Measurements from ENCODE around the gene LAT.
"Not testable (repeated sequence)": the region's sequence is repeated elsewhere in the genome, so short reads cannot be mapped to it uniquely, and the experiment has no call there.

Gene LAT, protein sequence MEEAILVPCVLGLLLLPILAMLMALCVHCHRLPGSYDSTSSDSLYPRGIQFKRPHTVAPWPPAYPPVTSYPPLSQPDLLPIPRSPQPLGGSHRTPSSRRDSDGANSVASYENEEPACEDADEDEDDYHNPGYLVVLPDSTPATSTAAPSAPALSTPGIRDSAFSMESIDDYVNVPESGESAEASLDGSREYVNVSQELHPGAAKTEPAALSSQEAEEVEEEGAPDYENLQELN

DNA sequence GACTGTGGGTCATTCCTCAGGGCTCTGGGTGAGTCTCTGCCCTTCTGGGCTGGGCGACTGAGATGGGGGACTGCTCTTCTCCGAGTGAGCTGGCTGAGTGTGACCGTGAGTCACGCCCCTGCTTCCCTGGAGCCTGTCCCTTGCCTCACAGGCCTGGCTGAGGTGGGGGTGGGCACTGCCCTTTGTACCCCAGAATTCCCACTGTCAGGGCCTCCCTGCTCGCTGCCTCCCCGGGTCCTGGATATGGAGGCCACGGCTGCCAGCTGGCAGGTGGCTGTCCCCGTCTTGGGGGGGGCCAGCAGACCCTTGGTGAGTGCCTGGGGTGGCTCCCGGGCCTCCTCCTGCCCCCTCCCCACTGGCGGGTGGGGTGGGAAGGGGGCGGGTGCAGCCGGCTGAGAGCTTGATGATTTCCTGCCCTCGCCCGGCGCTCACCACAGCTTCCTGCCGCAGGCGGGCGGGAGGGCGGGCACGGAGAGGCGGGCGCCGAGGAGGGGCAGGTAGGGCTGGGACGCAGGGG is at the start of gene LAT:
Gene LAT (plus strand): TSS at position 434 of the 517 bp plus-strand sequence. CDS start 366 bp downstream, outside the sequence.
- peak; percentile 35 for DNase-seq

GRCh38 chr16:28935346-28935745 is 49.5 kb upstream of the LAT start:
- no peak for DNase-seq

DNA sequence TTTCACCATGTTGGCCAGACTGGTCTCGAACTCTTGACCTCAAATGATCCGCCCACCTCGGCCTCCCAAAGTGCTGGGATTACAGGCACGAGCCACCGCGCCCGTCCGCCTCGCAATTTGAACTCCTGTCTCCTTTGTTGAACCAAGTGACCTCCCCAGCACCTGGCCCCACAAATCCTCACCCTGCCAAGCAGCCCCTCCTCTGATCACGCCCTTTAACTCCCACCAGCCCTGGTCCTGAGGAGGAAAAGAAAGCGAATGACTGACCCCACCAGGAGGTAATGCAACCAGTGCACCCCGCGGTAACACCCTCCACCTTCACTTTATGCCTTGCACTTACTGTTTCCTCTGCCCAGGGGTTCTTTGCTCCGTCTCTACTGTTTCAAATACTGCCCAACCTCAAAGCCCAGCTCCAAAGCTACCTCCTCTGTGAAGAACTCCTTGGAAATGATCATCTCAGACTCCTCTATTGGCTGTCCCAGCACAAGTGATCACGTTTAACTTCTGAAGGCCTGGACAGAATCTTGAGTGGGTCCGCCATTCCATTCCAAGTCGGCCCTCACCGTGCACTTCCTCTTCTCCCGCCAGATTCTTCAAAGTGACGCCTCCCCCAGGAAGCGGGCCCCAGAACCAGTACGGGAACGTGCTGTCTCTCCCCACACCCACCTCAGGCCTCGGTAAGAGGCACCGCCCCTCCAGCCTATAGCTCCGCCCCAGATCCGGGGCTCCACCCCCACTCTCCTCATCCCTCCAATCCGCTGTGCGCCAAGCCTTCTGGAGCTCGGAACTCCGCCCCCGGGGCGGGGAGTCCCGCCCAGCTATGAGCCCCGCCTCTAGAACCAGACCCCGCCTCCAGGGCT is 48.7 kb upstream of the LAT start:
- no peak for DNase-seq

- DNase-seq: no peak
Observed at GRCh38 chr16:28936784-28937155, 48.1 kb upstream of the LAT start.

DNA sequence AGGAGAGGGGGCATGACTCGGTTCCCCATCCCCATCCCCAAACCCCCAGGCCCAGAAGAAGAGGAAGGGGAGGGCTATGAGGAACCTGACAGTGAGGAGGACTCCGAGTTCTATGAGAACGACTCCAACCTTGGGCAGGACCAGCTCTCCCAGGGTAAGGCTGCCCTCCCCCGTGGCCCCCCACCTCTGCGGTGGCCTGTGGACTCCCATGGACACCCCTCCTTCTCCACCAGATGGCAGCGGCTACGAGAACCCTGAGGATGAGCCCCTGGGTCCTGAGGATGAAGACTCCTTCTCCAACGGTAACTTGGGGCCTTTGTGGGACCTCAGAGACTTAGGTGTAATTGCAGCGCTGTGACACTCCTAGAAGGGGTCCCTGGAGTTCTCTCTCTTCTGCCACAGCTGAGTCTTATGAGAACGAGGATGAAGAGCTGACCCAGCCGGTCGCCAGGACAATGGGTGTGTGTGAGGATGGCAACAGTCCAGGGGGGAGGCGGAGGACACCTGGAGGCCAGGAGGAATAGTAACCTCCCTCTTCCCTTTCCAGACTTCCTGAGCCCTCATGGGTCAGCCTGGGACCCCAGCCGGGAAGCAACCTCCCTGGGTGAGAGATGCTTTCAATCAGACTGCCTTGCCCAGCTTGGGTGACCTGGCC is 47.5 kb upstream of the LAT start:
- no peak for DNase-seq

GRCh38 chr16:28938721-28939120 is 46.1 kb upstream of the LAT start:
- no peak for DNase-seq

GRCh38 chr16:28939825-28940224 is 45.0 kb upstream of the LAT start:
- not testable (repeated sequence) for DNase-seq

- no peak for DNase-seq
Observed at GRCh38 chr16:28943281-28943680, 41.6 kb upstream of the LAT start.

GRCh38 chr16:28946681-28947080 is 38.2 kb upstream of the LAT start:
- DNase-seq: no peak

DNA sequence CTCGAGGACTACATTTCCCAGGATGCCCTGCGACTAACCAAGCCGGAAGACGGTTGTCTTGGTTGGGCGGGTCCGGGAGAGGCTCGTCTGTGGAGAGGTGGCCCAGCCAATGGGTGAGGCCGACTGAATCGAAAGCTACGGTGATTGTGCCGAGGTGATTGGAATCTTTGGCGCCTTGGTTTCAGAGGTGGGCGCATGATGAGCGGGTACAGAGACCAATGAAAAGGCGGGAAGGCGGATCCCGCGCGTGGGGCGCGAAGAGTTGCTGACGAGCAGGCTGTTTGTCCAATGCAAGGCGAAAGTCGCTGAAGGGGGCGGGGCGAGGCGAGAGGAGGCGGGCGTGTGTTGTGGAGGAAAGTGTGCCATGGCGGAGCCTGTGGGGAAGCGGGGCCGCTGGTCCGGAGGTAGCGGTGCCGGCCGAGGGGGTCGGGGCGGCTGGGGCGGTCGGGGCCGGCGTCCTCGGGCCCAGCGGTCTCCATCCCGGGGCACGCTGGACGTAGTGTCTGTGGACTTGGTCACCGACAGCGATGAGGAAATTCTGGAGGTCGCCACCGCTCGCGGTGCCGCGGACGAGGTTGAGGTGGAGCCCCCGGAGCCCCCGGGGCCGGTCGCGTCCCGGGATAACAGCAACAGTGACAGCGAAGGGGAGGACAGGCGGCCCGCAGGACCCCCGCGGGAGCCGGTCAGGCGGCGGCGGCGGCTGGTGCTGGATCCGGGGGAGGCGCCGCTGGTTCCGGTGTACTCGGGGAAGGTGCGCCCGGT is 34.0 kb upstream of the LAT start, which contains the start of gene NFATC2IP:
Gene NFATC2IP (plus strand): TSS at position 290 of the 762 bp plus-strand sequence. CDS start 75 bp downstream, at position 365.
- DNase-seq: peak; percentile 99

GRCh38 chr16:28951410-28951943 is 33.4 kb upstream of the LAT start:
- no peak for DNase-seq

DNA sequence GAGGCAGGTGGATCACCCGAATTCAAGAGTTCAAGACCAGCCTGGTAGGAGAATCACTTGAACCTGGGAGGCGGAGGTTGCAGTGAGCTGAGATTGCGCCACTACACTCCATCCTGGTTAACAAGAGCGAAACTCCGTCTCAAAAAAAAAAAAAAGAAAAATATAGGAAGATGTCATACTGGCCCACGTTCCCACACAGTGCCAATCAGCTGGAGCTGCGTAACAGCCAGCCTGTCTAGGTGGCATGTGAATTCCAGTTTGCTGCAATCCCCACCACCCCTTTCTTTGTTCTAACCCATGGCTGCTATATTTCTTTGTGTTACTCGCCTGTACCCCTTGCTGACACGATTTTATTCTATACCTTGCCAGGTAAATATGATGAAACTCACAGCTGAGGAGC is 26.6 kb upstream of the LAT start:
- DNase-seq: no peak

GRCh38 chr16:28958836-28959235 is 26.0 kb upstream of the LAT start:
- DNase-seq: no peak

- DNase-seq: no peak
Observed at GRCh38 chr16:28964072-28964471, 20.8 kb upstream of the LAT start.

- no peak for DNase-seq
Observed at GRCh38 chr16:28964496-28964895, 20.4 kb upstream of the LAT start.

GRCh38 chr16:28967156-28967555 is 17.7 kb upstream of the LAT start:
- DNase-seq: no peak

DNA sequence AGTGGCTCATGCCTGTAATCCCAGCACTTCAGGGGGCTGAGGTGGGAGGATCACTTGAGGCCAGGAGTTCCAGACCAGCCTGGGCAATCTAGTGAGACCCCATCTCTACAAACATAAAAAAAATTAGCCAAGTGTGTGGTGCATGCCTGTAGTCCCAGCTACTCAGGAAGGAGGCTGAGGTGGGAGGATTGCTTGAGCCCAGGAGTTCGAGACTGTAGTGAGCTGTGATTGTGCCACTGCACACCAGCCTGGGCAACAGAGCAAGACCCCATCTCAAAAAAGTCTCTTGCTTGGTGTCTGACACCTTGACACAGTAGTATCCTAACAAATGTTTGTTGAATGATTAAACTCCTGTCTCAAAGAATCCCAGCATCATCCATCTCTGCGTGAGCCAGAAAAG is 15.2 kb upstream of the LAT start:
- DNase-seq: not testable (repeated sequence)

DNA sequence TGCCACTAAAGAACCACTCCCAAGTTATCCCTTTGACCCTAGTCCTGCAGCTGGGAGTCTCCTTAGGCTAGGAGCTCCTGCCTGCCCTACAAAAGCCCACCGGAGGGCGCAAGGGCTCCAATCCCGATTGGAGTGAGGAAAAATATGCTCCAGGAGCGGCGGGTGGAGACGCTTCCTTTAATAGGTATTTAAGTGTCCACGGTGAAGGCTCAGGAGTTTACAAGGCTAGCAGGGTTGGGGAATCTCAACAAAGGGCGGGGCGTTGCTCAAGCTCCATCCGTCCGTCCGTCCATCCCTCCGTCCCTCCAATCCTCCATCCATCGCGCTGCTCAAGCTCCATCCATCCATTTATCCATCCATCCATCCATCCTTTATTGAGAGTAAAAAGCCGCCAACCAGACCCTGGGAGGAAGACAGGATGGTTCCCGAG is 10.8 kb upstream of the LAT start:
- peak; percentile 65 for DNase-seq

DNA sequence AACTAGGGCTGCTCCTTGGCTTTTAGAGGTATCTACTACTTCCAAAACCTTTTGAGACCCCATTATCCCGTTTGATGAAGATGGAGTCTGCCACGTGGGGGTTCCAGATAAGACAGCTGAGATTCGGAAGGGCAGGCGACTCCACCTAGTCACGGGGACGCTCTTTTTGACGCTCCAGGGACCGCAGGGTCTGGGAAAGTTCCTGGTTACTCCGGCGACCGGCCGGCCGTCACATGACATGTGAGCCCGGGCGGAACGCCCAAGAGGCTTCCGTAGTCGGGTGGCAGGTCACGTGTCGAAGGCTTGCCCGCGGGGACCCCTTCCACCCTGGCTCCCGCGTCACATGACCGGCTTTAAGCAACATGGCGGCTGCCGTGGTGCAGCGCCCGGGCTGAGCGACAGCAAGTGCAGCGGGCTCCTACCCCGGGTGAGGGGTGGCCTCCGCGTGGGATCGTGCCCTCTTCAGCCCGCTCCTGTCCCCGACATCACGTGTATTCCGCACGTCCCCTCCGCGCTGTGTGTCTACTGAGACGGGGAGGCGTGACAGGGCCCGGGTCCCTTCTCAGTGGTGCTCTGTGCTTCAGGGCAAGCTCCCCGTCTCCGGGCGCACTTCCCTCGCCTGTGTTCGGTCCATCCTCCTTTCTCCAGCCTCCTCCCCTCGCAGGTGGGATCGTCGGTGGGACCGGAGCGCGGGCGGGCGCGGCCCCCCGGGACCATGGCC is 10.3 kb upstream of the LAT start, which contains the start of gene SPNS1:
Gene SPNS1 (plus strand): TSS at position 342 of the 721 bp plus-strand sequence. CDS start 374 bp downstream, at position 716.
- peak; percentile 92 for DNase-seq

DNA sequence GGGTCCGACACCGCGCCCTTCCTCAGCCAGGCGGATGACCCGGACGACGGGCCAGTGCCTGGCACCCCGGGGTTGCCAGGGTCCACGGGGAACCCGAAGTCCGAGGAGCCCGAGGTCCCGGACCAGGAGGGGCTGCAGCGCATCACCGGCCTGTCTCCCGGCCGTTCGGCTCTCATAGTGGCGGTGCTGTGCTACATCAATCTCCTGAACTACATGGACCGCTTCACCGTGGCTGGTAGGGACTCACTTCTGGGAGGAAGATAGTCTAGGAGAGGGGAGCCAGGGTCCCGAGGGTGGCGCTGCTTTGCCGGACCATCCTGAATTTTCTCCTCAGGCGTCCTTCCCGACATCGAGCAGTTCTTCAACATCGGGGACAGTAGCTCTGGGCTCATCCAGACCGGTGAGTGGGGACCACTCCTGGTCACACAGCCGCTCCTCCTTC is 9.7 kb upstream of the LAT start:
- DNase-seq: no peak

All from NCI-H1105 treated with DMSO at 0.1 percent for 48 hours (cell line).